Fibroblast of skin of left biceps (primary cell): Measurements from ENCODE around the gene ALG3.
"Not testable (repeated sequence)": the region's sequence is repeated elsewhere in the genome, so short reads cannot be mapped to it uniquely, and the experiment has no call there.

Experiments
- DNase-seq, 2 experiments: peaks; one replicate each; pipeline ENCODE4 v3.0.0-alpha.2; 2013; ENCODE audit warnings: low read depth in 2 of 2

ALG3 gene

DNA sequence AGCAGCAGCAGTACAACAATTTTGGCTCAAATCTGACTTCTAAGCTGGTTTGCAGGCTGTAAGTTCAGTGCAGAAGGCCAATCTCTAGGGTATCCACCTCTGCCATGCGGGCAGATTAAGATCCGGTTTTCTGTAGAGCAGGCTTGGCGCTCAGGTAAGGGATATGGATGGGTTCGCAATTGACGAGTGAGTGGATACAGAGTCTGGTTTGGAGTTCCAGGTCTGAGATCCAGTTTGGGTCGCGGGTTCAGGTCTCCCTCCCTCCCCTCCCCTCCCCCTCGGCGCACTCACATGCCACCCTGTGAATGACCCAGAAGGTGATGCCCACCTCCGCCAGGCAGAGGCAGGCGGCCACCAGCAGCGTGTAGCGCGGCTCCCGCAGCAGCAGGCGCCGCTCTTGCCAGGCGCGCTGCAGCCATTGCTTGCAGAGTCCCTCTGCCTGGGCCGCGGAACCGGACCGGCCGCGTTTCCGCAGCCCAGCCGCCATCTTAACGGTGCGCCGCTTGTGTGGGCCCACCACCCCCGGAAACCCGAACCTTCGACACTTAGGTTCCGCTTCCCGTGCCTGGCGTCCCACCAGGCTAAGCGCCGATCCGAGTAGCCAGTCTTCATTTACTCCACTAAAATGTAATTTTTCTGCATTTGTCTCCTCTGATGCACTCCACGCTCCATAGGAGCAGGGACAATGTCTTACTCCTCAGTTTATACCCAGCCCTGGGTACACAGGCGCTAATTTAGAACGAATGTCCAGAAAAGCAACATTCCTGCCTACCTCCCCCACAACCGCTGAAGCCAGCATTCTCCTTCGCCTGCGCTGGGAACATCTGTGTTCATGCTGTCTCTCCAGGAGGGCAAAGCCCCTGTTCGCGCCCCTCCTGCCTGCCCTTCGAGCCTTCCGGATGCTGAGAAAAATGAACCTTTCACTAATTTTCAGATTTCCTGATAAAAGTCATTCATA, at the start of gene ALG3:
ALG3 (minus strand) TSS at position 509 of the 958 bp plus-strand sequence; CDS start at position 487, 22 bp downstream.
- peak; percentile 64 for DNase-seq

DNA sequence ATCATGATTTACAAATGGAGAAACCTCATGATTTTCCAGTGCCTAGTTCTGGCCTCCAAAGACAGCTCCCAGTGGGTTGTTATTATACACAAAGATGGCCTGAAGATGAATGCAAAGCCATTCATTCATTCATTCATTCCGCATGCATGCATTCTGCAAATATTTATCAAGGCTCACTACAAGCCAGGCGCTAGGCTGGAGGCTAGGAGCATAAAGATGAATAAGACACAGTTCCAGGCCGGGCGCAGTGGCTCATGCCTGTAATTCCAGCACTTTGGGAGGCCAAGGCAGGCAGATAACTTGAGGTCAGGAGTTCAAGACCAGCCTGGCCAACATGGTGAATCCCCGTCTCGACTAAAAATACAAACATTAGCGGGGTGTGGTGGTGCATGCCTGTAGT, 47.9 kb upstream of the ALG3 start:
- DNase-seq, result no peak

DNA sequence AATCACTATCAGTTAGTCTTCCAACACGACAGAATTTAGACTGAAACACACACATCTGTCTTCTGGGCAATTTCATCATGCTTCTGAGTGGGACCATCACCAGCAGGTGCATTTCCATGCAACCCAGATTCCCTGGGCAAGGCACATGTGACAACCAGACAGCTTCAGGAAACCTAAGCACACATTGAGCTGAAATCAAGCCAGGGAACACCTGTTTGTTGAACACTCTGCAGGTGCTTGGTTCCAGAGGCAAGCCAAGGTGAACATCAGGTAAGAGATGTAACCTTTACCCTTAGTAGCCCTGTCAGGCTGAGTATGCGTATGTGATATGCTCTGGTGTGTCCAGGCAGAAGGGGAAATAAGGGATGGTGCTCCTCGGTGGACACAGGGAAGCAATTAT, 47.0 kb upstream of the ALG3 start:
- DNase-seq, result no peak

DNA sequence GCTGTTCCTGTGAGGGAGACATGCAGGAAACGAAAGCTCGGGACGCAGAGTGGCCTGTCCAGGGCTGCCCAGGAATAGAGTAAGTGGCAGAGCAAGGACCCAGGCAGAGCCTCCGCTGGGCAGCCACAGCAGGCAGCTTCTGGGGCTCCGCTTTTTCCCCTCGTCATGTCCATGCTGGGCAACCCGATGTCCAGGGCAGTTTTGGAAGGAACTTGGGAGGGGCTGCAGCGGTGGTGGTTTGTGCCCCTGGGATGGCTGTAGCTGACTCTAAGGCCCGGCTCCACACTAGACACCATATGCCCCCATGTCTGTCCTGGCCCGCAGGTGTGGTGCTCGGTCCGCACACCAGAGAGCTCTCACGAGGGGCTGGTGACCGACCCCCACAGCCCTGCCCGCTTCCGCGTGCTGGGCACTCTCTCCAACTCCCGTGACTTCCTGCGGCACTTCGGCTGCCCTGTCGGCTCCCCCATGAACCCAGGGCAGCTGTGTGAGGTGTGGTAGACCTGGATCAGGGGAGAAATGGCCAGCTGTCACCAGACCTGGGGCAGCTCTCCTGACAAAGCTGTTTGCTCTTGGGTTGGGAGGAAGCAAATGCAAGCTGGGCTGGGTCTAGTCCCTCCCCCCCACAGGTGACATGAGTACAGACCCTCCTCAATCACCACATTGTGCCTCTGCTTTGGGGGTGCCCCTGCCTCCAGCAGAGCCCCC, 43.1 kb upstream of the ALG3 start:
- no peak for DNase-seq

DNA sequence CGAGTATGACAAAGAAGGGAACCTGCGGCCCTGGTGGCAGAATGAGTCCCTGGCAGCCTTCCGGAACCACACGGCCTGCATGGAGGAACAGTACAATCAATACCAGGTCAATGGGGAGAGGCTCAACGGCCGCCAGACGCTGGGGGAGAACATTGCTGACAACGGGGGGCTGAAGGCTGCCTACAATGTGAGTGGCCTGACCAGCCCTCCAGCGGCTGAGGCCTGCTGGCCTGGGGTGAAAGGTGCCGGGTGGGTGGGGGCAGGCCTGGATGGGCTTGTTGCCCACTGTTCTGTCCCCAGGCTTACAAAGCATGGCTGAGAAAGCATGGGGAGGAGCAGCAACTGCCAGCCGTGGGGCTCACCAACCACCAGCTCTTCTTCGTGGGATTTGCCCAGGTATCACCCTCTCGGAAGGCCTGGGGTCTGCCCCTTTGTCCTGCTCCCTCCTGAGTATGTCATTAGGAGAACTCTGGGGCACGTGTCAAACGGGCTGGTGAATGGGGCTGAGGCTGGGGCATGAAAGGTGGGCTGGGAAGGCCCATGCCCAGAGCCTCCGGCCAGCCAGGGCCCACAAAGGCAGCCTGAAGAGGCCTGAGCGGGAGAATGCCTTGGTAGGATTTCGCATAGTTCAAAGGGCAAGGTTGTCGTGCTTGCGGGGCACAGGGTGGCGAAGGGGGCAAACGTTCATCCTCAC, 42.4 kb upstream of the ALG3 start:
- no peak for DNase-seq

DNA sequence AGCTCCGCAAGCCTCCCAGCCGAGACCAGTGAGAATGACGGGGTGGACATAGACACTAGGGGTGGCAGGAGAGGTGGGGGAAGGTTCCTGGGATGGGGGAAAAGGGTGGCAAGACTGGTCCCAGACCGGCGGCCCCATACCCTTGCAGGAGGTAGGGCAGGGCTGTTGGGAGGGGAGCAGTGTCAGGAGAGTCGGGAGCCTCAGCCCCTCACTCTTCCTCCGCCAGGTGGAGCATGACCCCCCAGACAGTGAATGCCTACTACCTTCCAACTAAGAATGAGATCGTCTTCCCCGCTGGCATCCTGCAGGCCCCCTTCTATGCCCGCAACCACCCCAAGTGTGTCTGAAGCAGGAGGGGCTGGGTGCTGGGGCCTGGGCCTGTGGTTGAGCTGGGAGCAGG, 41.6 kb upstream of the ALG3 start:
- no peak for DNase-seq

DNA sequence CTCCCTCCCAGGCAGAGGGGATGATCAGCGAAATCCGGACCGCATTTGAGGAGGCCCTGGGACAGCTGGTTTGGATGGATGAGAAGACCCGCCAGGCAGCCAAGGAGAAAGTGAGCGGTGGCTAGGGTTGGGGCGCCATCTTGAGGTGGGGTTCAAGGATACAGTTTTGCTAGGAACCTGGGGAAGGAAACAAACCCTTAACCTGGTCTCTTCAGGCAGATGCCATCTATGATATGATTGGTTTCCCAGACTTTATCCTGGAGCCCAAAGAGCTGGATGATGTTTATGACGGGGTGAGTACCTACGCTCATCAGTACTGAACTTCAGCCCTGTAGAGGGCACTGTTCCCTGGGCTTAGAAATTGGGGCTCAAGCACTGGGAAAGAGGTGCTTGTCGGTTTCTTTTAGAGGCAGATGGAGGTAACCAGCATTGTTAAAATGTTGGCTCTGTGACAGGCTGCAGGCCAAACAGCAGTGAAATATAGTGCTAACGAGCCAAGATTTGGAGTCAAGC, 40.7 kb upstream of the ALG3 start:
- no peak for DNase-seq

DNA sequence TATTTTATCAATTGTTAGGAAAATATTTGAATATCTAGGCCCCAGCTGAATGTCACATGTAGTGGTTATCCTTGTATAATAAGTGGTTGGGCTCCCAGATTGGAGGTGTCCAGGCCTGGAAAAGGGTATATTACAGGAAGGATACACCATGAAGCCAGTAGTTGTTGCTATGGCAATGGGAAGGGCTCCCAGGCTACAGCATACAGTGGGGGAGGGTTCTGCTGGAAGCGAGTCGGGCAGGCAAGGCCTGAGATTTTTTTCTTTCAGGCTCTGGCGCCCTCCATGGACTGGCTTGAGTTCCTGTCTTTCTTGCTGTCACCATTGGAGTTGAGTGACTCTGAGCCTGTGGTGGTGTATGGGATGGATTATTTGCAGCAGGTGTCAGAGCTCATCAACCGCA, 35.9 kb upstream of the ALG3 start:
- DNase-seq, result peak; percentile 13 to 23

DNA sequence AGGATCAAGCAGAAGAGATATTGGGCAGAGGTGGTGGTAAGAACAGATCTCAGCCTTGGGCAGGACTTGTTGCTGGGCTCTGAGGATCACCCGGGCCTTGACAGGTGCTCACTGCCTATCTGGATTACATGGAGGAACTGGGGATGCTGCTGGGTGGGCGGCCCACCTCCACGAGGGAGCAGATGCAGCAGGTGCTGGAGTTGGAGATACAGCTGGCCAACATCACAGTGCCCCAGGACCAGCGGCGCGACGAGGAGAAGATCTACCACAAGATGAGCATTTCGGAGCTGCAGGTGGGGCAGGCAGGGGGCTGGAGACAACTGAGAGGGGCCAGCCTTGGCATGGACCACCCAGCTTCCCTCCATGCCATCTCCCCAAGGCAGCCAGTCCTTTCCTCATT, 34.9 kb upstream of the ALG3 start:
- no peak for DNase-seq

DNA sequence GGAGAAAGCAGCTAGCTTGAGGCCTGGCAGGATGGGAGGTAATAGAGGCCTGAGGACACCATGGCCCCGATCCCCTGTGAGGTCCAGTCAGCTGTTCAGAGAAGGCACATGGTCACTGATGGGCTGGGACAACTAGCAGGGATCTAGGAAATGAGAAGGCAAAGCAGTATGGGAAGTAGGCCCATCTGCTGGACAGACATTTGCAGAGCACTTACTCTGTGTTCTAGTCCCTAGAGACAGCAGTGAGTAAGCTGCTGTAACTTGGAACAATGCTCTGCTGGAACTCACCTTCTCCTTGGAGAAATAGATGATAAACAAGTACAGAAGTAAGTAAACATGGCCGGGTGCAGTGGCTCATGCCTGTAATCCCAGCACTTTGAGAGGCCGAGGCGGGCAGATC, 34.2 kb upstream of the ALG3 start:
- DNase-seq, result no peak

DNA sequence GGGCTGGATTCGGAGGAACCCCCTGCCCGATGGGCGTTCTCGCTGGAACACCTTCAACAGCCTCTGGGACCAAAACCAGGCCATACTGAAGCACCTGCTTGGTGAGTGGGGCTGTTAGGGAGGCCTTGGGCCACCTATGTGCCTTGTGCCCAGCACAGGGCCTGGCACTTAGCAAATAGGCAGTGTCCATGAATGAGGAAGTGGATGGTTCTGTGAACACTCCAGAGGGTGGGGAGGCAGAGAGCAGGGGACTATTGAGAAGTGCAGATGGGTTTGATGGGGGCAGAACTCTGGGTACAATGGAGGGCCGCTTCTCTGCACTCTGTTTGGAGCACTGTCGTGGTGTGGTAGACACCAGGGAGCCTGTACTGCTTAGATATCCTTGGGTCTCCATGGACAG, 28.6 kb upstream of the ALG3 start:
- DNase-seq, result no peak

DNA sequence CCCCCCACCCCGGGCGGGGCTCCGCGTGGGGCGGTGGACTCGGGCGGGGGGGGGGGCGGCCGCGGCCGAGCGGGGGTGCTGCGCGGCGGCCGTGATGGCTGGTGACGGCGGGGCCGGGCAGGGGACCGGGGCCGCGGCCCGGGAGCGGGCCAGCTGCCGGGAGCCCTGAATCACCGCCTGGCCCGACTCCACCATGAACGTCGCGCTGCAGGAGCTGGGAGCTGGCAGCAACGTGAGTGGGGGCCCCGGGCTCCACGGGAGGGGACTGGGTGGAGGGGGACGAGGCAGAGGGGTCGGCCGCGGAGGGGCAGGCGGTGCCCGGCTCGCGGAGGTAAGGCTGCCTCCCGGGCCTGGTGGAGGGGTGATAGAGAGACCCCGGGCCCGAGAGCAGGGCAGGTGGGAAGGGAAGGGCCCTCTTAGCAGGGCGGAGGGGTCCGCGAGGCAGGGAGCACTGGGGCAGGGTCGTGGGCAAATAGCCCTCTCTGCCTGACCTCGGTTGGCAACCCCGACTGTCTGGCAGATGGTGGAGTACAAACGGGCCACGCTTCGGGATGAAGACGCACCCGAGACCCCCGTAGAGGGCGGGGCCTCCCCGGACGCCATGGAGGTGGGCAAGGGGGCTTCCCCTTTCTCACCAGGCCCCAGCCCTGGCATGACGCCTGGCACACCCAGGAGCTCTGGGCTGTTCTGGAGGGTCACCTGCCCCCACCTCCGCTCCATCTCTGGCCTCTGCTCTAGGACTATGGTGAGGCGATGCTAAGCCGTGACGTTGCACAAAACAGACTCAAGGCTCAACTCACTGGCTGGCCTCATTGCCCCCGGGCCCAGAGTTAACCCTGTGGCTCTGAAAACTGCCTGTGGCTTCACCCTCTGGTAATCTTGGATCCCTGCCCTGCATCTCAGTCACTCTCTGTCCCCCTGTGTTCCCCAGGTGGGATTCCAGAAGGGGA, 27.5 kb upstream of the ALG3 start, which contains the start of gene ECE2:
ECE2 (plus strand) TSS at position 62 of the 950 bp plus-strand sequence; CDS start at position 194, 132 bp downstream.
- no peak for DNase-seq

DNA sequence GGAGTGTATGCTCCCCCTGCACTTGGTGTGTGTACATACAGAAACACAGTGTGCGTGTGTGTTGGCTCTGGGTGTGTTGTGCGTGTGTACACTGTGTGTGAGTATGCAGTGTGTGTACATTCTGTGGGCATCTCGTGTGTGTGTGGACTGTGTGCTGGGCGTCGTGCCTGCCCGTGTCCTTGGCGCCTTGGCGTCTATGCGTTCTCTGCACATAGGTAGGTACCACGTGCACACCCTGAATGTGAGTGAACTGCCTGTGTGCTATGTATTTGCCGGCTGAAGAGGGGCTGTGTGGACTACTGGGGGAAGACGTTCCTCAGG, 26.6 kb upstream of the ALG3 start:
- DNase-seq, result no peak

DNA sequence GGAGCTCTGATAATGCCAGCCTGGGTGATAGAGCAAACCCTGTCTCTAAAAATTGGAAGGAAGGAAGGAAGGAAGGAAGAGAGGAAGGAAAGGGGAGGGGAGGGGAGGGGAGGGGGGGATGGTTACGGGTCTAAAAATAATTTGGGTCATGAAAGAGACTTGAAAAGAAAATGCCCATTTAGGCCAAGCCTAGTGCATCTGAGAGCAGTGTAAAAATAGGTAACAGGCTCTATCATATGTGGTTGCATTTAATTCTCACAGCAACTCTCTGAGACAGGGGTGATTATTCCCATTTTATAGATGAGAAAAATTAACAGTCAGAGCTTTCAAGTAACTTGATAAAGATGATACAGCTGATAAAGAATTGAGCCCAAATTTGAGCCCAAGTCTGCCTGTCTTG, 23.5 kb upstream of the ALG3 start:
- DNase-seq, result no peak

DNA sequence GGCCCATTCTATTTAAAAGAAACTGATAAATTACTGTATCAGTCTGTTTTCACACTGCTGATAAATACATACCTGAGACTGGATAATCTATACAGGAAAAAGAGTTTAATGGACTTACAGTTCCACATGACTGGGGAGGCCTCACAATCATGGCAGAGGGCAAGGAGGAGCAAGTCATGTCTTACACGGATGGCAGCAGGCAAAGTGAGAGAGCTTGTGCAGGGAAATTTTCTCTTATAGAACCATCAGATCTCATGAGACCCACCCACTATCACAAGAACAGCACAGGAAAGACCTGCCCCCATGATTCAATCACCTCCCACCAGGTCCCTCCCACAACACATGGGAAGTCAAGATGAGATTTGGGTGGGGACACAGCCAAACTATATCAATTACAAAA, 18.5 kb upstream of the ALG3 start:
- DNase-seq, result not testable (repeated sequence)

DNA sequence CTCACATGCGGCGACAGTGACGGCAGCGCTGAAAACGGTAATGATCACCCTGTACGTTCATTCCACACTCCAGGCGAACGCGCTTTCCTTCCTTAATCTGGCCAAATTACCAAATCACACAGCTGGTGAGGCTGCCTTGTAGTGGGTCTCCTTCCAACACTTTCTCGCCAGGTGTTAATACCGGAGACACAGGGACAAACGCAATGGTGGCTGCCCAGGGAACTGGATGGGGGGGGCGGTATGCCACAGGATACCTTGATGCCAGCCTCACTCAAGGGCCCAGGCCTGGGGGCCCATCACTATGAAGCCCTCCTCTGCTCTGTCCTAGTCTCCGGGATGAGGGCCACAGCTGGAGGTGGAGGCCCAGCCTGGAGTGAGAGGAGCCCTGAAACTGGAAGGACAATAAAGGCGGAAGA, 14.0 kb upstream of the ALG3 start:
- no peak for DNase-seq

DNA sequence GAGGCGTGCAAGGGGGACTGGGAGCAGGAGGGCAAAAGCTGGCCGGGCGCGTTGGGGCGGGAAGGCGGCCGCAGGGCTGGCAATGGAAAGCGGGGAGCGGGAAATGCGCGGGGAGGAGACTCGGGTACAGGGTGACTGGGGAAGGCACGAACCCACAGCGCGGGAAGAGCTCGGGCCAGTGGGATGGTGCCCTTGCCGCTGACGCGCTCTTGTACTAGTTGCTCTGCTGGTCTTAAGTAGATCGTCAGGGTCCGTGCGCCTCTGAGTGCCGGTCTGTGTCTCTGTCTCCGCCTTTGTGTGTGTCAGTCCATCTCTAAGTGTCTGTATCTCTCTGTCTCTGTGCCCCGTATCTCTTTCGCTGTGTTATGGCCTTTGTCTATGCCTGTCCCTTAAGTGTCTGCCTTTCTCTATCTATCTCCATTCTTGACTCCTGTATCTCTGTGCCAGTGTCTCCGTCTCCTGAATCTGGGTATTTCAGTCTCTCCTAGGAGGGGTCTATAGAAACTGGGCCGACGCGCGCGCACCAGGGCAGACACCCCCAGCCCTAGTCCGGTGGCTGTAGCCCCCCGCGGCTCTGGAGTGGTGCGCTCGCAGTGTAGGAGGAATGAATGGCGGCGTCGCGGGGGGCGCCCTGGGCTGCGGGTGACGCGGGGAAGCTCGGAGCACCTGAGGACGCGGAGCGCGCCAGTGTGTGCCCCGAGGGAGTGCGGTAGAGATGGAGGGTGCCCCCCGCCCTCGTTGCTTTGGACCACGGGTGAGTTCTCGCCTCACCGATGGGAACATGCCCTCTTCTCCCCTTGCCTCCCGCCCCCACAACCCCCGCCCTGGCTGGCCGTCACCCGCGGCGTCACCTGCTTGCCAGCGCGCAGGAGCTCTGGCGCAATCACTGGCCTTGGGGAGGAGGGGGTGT, 13.3 kb upstream of the ALG3 start:
- DNase-seq, result no peak

DNA sequence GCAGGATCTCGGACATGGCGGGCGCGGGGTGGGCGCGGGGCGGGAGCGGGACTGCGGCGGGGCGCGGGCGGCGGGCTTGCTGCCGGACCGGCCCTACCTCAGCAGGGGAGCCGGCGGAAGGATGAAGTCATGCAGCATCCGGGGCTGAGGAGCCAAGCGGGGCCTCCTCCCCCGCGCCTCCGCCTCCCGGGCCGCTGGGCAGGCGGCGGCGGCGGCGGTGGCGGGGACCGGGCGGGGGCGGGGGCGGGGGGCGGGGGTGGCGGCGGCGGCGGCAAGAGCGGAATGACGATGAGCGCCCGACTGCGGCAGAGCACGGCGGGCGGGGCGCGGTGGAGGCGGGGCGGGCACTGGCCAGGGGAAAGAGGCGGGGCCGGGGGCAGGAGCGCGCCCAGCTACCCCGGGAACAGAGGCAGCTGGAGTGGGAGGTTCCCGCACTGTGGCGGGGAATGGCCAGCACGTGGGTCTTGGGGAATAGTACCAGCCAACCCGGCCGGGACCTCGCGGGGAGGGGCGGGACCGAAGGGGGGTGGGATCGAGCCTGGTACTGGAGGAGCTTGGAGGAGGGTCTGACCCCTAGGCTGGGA, 12.6 kb upstream of the ALG3 start, which contains the start of gene CAMK2N2:
CAMK2N2 (minus strand) TSS at position 284 of the 584 bp plus-strand sequence; CDS start at position 16, 268 bp downstream.
- DNase-seq, result no peak

DNA sequence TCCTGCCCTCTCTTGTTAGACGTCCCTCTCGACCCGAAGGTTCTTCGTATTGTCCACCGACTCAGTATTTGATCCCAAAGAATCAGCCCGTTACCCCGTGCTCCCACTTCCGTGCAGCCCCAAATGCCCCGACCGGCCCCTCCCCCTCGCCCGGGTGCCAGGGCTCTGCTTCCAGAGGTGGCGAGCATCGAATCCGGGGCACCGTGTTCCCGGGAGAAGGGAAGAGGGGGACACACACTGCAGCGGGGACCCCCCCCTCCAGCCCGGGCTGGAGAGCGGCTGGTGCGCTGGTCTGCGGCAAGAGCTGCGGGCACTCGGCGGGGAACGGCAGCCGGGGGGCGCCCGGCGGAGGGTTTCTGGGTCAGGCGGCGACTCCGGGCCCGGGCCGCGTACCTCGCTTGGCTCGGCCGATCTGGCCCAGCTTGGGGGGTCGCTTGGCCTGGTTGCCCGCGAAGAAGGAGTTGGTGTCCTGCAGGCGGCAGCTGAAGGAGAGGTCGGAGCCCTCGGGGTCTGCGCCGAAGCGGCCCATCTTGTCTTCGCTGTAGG, 12.0 kb upstream of the ALG3 start:
- DNase-seq, result no peak
